T1000 (cell line): ENCODE data around the gene ATP11A.
"Not testable (repeated sequence)": the region's sequence is repeated elsewhere in the genome, so short reads cannot be mapped to it uniquely, and the experiment has no call there.

Experiments used
- DNase-seq: peaks from one replicate; lab custom pipeline; 2025; ENCODE audit warnings: mixed read lengths; lab: John Stamatoyannopoulos, UW

The ATP11A gene

DNA sequence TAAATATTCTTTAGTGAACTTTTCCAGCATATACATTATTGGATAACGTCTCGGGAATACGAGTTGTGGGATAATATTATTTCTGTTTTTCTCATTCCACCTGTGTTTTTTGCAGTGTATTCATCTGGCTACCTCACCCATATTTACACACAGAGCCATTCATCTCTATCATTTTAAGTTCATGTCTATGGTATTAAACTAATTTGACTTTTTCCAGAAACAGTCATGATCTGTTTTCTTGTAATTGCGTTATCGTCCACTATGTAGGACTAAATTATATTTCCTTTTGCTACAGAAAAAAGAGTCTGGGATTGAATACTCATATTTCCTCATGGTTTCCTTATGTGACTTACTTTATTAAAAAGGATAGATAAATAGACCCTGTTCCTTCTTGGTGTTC lies 2.7 kb downstream of the ATP11A start:
- DNase-seq, result no peak

DNA sequence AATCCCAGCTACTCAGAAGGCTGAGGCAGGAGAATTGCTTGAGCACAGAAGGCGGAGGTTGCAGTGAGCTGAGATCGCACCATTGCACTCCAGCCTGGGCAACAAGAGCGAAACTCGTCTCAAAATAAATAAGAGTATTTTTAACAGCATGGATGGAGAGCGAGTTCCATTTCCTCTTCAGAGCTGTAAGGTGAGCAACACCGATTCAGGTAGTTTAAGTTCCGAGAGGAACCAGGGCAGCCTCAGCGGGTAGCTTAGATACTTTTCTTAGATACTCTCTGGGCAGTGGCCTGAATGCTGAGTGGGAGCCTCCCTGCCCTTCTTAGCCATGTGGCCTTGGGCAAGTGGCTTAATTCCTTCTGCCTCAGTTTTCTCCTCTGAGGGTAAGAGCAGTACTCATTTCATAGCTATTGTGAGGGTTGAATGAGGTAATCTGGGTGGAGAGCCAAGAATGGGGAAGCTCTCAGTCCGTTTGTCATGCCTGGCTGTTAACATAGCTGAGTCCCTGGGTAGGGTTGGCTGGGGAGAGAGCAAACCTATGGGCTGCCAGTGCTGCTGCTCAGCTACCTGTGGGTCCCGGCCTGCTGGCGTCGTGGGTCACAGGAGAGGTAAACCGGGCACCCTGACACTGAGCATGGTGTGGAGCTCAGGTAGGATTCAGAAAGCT lies 4.1 kb downstream of the ATP11A start:
- DNase-seq, result no peak

DNA sequence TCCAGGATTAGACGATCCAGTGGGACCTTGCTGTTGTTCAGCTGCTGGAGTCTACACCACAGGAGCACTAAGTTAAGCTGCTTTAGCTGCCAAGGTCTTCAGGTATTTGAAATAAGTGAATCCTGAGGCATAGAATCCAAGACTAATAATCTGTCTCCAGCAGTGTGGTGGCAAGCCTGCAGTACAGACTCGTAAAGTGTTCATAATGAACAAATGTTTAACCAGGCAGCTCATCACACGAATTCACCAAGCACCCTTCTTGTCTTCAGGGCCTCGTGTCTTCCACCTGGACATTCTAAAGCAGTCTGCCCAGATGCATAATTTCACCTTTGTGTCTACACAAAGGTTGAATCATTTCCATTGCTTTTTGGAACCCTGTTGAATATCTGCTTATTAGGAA lies 5.3 kb downstream of the ATP11A start:
- DNase-seq, result no peak

DNA sequence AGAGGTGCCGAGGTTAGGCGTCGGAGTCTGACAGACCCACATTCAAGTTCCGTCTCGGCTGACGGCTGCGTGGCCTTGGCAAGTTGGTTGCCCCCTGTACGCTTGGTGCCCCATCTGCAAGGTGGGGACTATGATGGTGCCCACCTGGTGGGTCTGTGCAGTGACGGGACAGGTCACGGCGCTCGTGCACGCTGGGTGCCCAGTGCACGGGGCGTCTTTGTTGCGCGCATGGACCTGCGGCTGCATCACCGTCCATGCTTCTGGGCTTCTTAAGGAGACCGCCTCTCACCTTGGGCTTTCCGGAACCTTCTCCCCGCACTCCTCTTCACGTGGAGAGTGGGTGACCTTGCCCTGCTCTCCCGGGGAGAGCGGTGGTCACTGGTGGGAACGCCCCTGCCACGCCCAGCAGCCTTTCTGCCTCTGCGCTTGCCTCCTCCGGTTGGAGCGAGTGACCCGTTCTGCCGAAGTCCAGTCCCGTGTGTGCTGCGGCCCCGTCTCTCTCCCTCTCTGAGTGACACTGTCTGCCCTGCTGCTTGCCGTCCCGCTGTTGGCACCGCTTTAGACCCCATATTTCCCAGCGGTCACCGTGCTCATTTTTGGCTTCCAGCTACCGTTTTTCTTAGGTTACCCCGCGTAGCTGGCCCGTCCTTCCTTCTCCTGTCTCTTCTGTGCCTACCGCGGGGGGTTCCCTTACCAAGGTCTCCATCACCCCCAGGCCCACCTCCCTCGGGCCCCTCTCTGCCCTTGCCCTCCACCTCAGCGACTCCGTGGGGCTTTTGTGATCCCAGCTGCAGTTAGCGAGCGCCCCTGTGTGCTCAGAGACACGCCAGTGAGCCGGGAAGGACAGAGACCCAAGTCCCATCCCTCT lies 6.4 kb downstream of the ATP11A start:
- DNase-seq, result no peak

DNA sequence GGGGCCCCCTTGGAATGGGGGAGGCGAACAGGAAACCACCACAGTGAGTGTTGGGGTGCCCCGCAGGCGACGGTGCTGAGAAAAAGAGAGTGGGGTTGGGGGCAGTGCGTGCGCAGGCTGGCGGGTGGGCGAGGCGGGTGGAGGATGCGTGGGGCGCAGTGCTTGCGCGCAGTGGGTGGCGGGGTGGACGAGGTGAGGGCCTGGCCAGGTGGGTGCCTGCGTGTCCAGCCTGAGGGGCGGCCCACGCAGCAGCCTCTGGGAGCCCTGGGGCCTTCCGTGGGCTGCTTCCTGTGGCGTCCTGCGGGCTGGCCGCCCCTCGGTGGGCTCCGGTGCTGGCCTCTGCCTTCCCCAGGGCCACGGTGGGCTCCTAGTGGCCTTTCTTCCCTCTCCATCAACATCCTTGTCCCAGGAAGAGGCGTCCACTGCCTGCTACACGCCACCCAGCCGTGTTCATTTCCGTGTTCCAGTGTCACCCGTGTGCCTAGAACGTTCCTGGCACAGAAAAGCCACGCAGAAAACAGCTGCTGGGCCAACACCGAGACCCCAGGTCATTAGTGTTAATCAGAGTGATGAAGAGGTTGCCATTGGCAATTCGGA lies 7.1 kb downstream of the ATP11A start:
- no peak for DNase-seq

DNA sequence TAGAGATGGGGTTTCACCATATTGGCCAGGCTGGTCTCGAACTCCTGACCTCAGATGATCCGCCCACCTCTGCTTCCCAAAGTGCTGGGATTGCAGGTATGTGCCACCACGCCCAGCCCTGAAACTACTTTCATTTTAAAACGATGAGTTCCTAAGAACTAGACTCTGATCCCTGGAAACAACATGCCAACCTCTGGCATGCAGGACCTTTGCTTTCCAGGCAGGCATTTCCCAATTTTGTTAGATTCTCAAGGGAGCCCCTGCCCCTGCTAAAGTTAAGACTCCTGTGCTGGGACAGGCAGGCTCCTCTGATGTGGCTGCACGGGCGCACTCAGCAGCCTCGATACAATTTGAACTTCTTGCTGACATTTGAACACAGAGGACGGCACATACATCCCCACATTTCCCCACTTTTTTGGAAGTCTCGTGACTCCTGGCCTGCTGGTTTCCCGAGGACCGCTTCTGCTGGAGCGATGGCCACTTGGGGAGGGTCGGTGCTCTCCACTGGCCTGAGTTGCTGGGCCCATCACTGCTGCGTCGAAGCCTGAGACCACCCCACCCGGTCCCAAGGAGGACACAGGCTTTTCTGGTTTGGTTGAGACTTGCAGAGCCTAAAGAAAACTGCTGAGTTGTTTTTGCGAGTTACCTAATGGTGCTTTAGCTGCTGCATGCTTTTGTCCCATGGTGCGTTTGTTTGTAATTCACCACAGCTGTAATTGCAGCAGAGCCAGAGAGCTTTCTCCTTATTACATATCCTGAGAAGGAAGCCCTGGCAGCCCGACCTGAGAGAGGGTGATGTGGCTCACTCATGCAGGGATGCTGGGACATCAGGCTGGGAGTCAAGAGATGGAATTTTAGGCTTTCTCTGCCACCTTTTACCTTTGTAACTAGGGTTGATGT lies 8.2 kb downstream of the ATP11A start:
- no peak for DNase-seq

DNA sequence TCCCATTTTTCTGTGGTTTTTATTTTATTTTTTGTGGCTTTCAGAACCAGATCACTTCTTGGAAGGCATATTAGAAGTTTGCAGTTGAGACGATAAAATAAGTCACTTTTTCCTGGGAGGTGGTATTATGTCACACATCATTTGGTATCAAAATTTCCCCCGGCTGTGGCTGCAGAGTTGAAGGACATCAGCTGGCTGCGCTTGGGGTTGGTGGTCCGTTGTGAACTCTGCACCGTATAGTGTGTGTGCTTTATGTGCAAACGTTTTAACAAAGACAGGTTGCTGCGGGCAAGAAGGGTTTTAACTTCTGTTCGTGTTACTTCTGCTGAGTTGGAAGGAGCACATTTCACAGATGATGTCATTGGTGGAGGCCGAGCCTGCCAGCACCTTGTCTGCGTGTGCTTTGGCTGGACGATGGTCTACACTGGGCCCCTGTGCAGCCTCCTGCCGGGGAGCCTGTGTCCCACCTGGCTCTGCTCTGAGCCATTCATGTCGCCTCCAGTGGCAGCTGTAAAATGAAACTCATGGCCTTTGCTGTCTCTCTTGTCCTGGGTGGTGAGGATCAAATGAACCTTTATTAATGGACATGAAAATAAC lies 9.6 kb downstream of the ATP11A start:
- no peak for DNase-seq

DNA sequence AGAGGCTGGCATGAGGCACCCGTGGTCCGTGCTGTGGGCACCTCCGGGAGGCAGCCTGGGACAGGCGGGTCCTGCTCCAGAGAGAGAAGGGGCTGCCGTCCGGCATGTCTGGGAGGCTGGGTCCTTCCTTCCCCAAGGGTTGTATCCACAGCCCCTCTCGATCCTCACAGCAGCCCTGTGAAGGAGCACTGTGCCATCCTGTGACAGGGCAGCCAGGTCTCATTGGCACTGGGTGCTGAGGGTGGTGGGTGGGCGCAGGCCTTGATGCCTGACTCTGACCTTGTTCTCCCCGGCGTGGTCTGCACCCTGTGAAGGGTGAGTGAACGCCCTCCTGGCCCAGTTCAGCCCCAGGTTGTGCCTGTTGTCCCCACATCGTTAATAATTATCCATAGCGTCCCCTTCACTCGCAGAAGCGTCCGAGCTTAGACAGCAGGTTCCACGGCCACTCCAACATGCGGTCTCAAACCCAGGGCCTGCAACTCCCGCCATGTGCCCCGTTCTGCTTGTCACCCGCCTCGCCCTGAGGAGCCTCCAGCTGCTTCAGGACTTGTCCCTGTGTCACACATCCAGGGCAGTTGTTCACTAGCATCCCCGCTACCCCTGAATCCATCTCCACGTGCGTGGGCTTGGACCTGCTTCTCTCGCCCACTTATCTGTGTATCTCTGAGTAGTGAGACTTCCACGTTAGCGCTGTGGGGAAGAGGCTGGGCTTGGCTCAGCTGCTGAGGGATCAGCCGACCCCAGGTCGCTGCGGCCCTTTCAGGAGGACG lies 10.6 kb downstream of the ATP11A start:
- DNase-seq, result no peak

DNA sequence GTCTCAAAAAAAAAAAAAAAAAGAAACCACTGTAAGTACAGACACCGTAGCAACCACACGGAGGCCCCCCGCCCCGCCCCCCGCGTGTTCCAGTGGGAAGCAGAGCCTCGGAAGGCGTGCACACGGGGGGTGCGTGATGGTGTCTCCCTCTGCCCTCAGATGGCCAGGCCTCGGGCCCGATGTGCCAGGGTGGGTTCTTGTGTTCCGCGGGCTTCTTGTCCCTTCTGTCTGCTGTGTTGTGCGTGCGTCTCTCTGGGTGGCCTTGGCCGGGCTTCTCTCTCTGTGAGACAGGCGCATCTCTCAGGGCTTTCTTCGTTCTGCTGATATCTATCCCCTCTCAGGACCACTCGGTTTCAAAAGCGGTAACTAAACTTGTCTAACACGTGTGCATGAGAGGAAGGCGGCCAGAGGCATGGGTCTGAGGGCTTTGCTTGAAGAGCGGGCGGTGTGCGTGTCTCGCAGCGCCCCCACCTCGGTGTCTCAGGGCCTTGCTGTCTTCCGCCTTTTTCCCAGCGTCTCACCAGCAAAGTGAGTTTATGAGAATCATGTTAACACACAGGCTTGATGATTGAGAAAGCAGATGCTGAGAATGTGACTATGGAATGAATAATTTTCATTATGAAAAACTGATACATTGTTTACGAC lies 12.6 kb downstream of the ATP11A start:
- DNase-seq, result no peak

DNA sequence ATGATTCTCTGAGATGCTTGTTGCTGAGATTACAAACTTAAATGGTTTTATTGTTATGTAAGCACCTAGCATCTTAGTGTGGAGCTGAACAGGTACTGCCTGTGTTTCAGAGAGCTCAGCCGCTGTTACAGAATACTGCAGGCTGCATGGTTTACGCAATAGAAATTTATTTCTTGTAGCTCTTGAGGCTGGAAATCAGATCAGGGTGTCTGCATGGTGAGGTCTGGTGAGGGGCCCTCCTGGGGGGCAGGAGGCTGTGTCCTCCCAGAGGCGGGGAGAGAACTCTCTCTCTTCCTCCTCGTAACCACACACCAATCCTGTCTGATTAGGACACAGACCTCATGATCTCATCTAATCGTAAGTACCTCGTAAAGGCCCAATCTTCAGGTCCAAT lies 13.1 kb downstream of the ATP11A start:
- no peak for DNase-seq

DNA sequence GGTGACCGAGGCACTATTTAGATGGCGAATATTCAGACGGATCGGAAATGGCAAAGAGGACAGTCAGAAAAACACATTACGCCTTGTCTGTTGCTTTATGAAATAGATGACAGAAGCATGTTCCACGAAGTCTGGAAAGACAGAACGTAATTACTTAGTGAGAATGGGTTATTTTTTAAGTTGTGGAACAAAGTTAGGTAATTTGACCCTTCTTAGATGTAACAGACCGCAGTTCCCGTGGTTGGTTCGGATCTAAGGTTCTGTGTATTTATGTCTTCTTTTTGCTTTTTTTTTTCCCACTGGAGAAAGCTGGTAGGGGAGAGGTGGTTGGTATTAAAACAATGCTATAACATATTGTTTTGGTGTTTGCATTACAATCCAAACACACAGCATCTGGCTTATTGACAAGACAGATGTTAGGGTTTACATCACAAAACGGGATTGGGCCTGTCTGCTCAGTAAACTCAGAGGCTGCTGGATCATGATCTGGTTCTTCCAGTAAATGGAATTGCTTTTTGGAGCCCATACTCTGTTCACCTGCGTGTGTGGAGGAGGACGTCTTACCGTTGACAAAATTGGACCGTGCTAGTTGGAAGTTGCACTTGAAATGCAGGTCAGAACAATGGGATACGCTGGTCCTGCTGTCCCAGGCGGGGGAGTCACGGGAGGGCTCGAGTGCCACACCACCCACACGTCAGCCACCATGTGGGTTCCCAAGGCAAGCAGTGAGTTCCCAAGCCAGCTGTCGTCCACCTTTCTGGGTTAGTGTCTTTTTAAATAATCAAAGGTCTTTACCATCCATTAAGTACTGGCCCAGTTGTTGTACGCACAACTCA lies 13.8 kb downstream of the ATP11A start:
- no peak for DNase-seq

DNA sequence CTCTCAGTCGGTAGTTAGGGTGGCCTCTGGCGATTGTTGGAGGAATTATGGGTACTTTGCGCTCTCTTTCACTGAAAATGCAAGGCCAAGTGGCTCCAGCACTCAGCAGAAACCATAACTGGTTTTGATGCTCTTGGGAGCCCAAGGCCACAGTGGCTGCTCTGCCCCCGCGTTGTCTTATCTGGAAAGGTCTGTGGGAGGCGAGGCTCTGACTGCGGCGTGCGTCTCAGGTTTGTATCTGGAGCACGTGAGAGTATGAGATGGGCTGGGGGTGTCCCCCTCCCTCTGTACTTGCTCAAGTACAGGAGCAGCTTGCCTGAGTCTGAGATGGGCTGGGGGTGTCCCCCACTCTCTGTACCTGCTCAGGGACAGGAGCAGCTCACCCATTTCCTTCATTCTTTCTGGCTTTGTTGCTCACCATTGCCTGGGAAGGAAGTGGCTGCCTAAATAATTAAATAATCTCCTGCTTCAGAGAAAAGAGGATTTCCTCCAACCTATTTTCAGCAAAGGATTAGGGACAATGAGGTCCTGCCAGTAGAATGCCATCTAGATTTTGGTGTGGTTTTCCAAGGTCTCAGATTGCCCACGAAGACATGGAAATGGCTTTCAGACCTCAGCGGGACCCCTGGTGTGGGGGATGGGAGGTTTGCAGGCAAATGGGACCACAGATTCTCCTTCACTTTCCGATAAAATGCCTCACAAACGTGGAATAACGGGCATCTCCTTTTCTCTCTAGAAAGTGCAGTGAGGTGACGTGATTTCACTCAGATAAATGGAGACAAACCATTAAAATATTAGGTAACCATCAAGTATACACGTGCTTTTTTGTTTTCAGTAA lies 14.7 kb downstream of the ATP11A start:
- DNase-seq, result no peak

DNA sequence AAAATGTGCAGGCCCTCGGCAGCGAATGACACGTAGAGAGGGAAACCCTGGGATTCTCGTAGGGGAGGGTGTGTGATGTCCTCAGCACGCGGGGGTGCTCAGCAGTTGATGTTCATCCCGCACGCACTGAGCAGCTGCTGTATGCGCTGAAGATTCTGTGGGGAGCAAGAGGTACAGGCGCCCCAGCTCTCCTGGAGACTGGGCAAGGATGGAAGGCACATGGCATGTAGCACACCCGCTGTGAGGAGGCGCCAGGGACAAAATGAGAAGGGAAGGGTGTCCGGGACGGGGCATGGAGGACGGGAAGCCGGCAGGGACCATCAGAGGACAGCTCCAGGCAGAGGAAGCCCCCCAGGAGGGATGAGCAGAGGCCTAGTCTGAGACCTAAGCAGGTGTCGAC lies 15.4 kb downstream of the ATP11A start:
- no peak for DNase-seq

DNA sequence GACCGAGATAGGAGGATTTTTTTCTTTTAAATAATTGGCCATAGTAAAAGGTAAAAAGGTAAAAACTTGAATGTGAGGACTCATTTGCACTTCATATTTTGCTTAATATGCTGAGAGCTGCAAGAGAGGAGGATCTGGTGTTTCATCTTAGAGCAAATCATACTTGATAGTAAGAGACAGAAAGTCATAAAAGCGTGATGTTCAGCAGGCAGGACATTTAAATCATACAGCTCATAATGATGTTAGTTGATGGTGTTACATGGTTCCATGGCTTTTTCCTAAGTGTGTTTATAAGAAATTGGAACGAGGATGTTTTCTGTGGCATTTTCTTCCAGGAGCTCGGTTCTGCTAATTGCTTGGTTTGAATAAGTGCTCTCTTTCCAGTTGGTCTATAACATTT lies 16.3 kb downstream of the ATP11A start:
- DNase-seq, result no peak

DNA sequence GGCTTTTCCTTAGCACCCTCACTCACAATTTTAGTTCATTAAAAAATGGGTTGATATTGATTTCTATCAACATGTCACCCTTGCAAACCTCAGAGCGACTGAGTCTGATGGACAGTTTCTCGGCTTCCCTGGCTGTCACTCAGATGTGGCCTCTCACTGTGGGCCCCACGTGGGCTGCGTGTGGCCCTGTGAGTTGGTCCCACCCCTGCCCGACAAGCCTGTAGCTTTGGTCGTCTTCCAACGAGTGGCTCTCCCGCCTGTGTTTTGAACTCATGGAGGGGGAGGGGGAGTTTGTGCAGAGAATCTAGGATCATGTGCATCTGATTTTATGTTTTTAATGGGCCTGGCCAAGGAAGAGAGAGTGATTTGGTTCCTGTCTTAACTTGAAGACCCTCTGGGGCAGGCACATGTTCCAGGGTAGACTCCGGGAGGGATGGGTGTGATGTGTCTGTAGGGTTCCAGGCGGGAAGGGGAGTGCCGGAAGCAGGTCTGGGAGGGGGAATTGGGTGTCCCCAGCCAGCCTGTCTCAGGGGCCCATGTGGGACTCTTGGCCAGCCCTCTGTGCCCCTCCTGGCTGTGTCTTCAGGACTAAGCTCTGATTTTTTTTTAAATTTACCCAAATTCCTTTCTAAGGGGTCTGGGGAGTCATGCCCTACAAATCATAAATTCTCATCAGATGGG lies 18.9 kb downstream of the ATP11A start:
- DNase-seq, result no peak

DNA sequence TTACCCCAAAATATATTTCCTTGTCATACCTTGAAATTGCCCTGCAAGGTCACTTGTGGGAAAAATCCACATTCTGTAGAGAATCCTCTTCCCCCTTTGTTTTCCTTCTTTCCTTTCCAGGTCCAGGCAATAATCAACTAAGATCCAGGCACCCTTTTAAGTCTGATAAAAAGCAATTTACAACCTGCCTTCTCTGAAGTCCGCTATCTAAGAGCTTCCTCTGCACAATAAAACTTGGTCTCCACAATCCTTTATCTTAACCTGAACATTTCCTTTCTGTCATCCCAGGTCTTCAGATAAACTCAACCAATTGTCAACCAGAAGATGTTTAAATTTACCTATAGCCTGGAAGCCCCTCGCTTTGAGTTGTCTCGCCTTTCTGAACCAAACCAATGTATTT lies 19.5 kb downstream of the ATP11A start:
- not testable (repeated sequence) for DNase-seq

DNA sequence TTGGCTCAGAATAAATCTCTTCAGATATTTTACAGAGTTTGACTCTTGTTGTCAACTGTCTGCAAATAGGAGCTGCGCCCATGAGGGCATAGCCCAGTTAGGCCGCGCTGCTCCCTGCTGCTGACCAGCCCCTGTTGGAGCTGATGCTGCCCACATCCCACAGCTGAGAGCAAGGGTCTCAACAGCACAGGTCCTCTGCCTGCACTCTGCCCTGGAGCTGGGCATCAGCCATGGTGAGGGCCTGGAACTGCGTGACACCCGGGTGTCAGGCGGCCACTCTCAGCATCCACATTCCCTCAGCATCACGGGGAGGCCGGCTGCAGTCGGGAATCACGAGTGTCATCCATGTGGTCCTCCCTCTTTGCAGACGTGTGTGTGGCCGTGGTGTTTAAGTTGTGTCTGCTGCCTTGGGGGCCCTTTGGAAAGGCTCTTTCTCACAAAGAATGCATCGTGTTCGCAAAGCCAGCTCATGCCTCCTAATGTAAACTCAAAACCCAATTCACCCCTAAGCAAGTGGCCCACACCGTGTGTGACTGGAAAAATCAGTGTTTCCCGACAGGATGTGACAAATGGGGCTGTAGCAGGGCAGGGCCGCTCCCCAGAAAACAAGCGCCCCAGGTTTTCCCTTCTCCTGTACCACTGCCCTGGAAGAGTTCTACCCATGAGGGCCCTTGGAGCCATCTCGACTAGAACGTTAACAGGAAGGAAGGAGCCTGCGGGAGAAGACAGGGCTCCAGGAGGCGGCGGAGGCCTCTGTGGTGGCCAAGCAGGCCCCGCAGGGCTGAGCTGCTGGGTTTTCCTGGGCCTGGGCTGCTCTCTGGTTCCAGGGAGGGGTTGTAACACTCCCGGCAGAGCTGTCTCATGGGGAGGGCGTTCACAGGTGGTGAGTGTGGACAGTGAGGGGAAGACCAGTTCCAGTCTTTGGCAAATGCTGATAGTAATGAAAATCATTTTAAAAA lies 20.3 kb downstream of the ATP11A start:
- DNase-seq, result no peak
